Measurements from ENCODE around the gene RNF43.

The RNF43 gene

DNA sequence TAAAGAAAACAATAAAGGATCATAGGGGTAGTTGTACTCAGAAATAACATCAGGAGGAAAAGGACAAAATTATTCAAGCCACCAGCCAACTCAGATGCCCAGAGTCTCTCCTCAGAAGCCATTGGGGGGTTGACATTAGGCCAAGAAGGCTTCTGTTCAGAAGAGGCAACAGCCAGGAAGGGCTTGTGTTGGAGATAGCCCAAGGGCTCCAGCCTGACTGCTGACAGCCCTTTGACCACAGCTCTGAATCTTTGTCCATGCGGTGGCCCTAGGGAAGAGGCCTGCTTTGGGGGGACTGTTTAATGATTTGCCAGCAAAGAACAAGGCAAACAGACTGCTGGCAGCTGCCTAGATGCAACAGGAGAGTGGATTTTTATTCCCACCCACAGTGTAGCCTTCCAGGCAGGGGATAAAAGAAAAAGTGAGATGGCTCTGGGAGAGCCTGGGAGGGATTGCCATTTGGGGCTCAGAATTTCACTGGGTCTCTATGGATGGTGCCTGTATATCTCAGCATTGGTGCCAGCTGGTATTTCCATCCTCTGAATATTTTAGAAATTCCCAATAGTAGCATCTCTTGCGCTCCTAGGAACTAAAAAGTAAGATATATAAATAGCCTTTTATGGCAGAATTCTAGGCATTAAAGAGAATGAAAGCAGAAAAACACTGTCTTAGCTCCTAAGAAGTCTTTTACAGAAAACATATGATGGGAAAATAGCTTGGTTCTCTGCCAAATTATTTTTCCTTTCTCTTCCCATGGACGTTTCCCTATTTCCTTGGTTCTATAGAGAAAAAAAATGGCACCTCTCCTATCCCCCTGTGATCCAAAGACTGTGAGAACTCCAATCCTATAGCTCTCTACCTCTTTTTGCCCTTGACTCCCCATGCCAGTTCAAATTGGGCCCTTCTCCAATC, 36.0 kb downstream of the RNF43 start:
- DNase-seq (ENCODE audit: low read depth): no peak

- DNase-seq (ENCODE audit: low read depth): no peak
Measured at GRCh38 chr17:58380207-58381123, 36.9 kb downstream of the RNF43 start.

GRCh38 chr17:58379511-58379824, 37.9 kb downstream of the RNF43 start:
- DNase-seq (ENCODE audit: low read depth): no peak

DNA sequence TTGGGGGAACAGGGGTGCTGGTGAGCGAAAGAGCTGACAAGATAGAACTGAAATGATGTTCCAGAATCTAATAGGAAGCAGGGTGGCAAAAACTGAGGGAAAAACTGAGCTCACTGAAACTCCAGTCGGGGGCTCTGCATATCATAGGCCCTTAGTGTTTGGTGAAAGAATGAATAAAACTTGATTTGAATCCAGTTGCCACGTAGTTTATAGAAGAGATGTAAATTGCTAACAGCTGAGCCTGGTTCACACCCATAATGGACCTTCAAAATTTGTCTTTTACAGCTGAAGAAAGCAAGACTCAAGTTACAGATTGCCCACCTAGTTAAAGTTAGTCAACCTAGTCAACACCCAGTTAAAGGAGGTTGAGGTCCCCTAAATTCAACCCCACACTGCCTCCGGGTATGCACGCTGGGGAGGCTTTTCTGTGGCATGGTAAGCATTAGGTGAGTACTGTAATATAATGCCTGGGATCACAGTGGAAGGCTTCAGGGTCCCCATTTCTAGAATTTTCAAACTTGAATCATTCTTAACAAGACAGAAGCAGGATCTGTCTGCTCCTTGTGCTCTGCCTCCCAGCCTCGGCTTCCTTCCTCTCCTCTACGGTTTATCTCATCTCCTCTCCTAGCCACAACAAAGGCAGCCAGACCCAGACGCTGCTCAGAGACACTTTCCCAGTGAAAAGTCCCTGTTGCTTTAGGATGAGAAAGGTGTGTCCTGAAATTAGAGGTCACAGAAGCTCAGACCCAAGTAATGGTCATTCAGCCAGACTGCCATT, 38.4 kb downstream of the RNF43 start:
- DNase-seq (ENCODE audit: low read depth): no peak

DNA sequence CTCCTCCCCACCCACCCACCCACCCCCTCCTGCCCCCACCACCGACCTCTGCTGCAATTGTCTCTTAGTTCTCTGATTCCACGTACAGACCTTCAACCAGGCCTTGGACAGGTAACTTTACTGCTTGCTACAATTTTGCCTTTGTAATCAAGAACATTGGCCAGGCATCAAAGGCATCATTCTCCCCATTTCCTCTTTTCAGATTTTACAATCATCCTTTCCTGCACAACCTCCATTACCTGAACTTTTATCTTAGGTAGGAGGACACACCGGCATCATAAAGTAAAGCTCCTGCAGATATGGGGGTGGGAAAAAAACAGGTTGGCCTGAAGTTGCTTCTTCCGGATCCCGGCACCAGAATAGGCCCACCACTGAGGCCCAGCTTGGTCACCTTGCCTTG, 39.7 kb downstream of the RNF43 start:
- no peak for DNase-seq (ENCODE audit: low read depth)

GRCh38 chr17:58377093-58377601, 40.2 kb downstream of the RNF43 start:
- DNase-seq (ENCODE audit: low read depth): no peak

GRCh38 chr17:58376472-58377000, 40.8 kb downstream of the RNF43 start:
- DNase-seq (ENCODE audit: low read depth): no peak

- no peak for DNase-seq (ENCODE audit: low read depth)
Measured at GRCh38 chr17:58375811-58376210, 41.5 kb downstream of the RNF43 start.

GRCh38 chr17:58375256-58375655, 42.1 kb downstream of the RNF43 start:
- DNase-seq (ENCODE audit: low read depth): no peak

GRCh38 chr17:58373923-58374322, 43.4 kb downstream of the RNF43 start:
- DNase-seq (ENCODE audit: low read depth): no peak

GRCh38 chr17:58373003-58373402, 44.3 kb downstream of the RNF43 start:
- no peak for DNase-seq (ENCODE audit: low read depth)

GRCh38 chr17:58371300-58371950, 45.9 kb downstream of the RNF43 start:
- DNase-seq (ENCODE audit: low read depth): no peak

DNA sequence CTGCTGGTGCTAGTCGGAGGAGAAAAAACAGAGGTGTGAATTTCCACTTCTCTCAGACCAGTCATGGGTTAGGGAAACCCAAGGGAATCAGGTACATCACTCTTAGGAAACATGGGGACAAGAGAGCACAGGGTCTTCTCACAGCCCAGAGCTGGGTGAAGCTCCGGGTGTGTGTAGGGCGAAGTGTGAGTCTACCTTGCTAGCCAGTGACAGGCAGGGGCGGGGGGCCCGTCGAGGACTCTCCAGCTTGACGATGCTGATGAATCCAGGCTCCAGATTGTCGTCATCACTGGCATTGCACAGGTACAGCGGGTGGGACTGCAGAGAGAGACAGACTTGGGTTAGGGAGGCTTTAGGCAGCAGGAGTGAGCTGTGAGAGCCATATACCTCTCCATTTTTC, 46.6 kb downstream of the RNF43 start:
- DNase-seq (ENCODE audit: low read depth): no peak

DNA sequence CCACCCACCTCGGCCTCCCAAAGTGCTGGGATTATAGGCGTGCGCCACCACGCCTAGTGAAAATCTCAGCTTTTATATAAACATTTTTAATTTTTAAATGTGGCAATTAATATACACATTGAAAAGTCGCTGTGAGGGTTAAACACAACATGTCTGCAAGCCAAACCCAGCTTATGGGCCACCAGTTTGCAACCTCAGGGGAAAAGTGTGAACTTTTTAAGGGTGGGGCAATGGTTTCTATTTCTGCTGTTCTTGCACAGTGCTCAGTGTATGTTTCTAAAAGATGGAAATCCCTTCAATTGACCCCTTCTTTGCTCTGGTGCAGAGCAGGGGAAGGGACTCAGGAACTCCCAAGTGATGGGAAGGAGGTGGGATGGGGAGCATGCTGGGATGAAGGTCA, 47.0 kb downstream of the RNF43 start:
- no peak for DNase-seq (ENCODE audit: low read depth)

DNA sequence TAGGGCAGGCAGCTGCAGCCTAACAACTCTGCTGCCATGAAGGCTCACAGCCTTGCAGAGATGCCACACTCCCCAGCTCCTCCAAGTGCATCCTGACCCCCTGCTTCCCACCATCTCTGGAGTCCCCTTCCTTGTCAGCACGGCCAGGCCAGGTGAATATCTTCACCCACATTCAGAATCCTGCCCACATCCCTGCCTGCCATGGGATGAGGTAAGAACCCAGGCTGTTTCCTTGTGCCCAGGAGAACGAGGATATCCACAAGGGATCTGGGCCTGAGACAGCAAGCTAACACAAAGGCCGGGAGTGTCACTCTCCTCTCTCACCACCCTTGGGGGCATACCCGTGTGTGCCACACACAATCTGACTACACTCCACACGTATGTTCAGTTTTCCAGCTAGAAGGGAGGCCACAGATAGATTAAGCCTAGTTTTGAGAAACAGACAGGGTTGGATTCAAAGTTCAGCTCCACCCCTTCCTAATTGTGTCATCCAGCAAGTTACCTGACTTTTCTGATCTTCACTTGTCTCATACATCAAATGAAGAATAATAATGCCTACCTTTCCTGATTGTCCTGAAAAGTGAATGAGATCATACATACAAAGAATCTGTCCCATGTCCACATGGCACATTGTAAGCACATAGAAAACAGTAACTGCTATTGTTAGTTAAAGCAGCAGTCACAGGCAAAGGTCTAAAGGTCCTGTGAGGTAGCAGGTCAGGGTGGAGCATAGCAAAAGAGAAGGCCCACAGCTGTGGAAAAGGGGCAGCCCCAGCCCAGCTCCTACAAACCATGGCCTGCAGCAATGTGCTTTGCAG, 47.9 kb downstream of the RNF43 start:
- DNase-seq (ENCODE audit: low read depth): no peak

DNA sequence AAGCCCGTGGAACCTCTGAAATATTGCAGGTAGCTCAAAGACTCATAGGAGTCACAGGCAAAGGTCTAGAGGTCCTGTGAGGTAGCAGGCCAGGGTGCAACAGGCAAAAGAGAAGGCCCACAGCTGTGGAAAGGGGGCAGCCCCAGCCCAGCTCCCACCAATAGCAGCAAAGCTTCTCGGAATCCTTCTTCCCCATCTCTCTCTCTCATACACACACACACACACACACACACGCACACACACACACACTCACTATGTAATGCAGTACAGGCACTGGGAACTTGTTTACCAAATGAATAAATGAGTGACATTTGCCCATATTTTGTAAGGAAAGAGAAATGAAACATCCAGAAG, 48.5 kb downstream of the RNF43 start:
- no peak for DNase-seq (ENCODE audit: low read depth)
